HepG2 (cell line): Measurements from ENCODE around the gene SLC6A4. TPM values are rescaled to one million over a fixed set of nuclear protein-coding genes. Genes with fewer than 3 reads are reported as not detected.
A peak's percentile ranks its signal among the peaks of the same experiment; 100 is the strongest.
"Not testable (repeated sequence)": the region's sequence is repeated elsewhere in the genome, so short reads cannot be mapped to it uniquely, and the experiment has no call there.

Experiments used
- ATAC-seq: fragments of 200-7000 bp; cut with Tn5 transposase; 3 replicates; pipeline ENCODE4 v1.9.1; 2020; ENCODE audit warnings: mild to moderate bottlenecking, moderate library complexity
- BruUV-seq: library from RNA; stranded (reverse); fragments of 400-500 nt; replicated peaks from 2 replicates; lab custom pipeline; 2021; lab: Mats Ljungman, UMichigan
- CTCF ChIA-PET: fragments of 300-600 bp; formaldehyde crosslinking; extraction: SDS; loops from one replicate; lab custom pipeline; 2021; ENCODE audit warnings: low total read pairs, inconsistent platforms, low intra/inter-chr PET ratio; lab: Yijun Ruan, JAX
- POLR2A ChIA-PET: fragments of 350-600 bp; sonication (Branson Sonifier 250); formaldehyde crosslinking; loops from one replicate; lab custom pipeline; 2020; ENCODE audit warnings: antibody characterized with exemption, inconsistent platforms; lab: Yijun Ruan, JAX
- DNase-seq: peaks from one replicate; pipeline ENCODE4 v3.0.0-alpha.2; 2015; ENCODE audit warnings: low spot score
- FAIRE-seq: peaks from 3 replicates; lab custom pipeline; 2011; peaks lifted over from hg19 to GRCh38; lab: Jason Lieb, UNC
- H2AFZ ChIP-seq: one replicate; pipeline ENCODE4 v1.6.1; 2011; ENCODE audit warnings: low read length, inconsistent platforms
- H3K27ac ChIP-seq: fragments of 300-600 bp; 3 replicates; pipeline ENCODE4 v1.8.0; 2011; ENCODE audit warnings: mixed run types, mild to moderate bottlenecking, mixed read lengths, low read length, inconsistent platforms; ENCODE audit not compliant: insufficient read depth; ENCODE audit errors: extremely low read length
- H3K27me3 ChIP-seq, 2 experiments: fragments of 200-600 bp in 1 of 2; 2 replicates in 1 of 2; 3 replicates in 1 of 2; pipeline versions ENCODE4 v1.6.0 to v1.8.0; 2011; ENCODE audit warnings: low read length in 2 of 2, mild to moderate bottlenecking in 2 of 2, moderate library complexity in 2 of 2, inconsistent platforms in 1 of 2; ENCODE audit not compliant: insufficient read depth in 2 of 2, control insufficient read depth in 1 of 2
- H3K36me3 ChIP-seq, 2 experiments: fragments of 200-600 bp in 1 of 2; replicated peaks in 1 of 2; 2 replicates in 1 of 2; 3 replicates in 1 of 2; pipeline versions ENCODE4 v1.5.1 to v1.8.0; 2011; ENCODE audit warnings: low read length in 2 of 2, inconsistent platforms in 1 of 2; ENCODE audit not compliant: insufficient read depth in 2 of 2, control insufficient read depth in 1 of 2
- H3K4me1 ChIP-seq: 2 replicates; pipeline ENCODE4 v1.5.1; 2012; ENCODE audit warnings: low read length, inconsistent platforms; ENCODE audit not compliant: insufficient read depth
- H3K4me2 ChIP-seq: 2 replicates; pipeline ENCODE4 v1.6.0; 2011; ENCODE audit warnings: low read depth, low read length, inconsistent platforms
- H3K4me3 ChIP-seq, 3 experiments: fragments of 200-600 bp in 1 of 3; sonication (generic), shearing (Covaris generic) in 1 of 3; replicated peaks in 1 of 3; 2 replicates each; pipeline ENCODE4 v1.5.1; 2011 to 2016; ENCODE audit warnings: low read length in 3 of 3, inconsistent platforms in 2 of 3, low read depth in 2 of 3, mild to moderate bottlenecking in 2 of 3, control low read depth in 1 of 3, mixed read lengths in 1 of 3; ENCODE audit not compliant: insufficient read depth in 1 of 3
- H3K79me2 ChIP-seq: one replicate; pipeline ENCODE4 v1.6.1; 2011; ENCODE audit warnings: low read length, inconsistent platforms; ENCODE audit not compliant: insufficient read depth
- H3K9ac ChIP-seq: 2 replicates; pipeline ENCODE4 v1.6.0; 2011; ENCODE audit warnings: mild to moderate bottlenecking, low read depth, low read length, inconsistent platforms; ENCODE audit not compliant: insufficient read depth
- H3K9me3 ChIP-seq: 2 replicates; pipeline ENCODE4 v1.5.1; 2012; ENCODE audit warnings: mild to moderate bottlenecking, low read length
- H4K20me1 ChIP-seq: 2 replicates; pipeline ENCODE4 v1.6.0; 2011; ENCODE audit warnings: inconsistent platforms, mild to moderate bottlenecking, low read length, moderate library complexity; ENCODE audit not compliant: insufficient read depth
- HNRNPL ChIP-seq: fragments of 200-400 bp; formaldehyde crosslinking; IDR thresholded peaks from 2 replicates; pipeline ENCODE4 v1.6.1; 2017; ENCODE audit warnings: mild to moderate bottlenecking, low read depth, low read length
- SETDB1 ChIP-seq: sonication (generic); formaldehyde crosslinking; IDR thresholded peaks from 2 replicates; pipeline ENCODE4 v1.5.1; 2020; ENCODE audit warnings: missing genetic modification reagents, mild to moderate bottlenecking, borderline replicate concordance
- ZFP62 ChIP-seq: sonication (generic); formaldehyde crosslinking; IDR thresholded peaks from 2 replicates; pipeline ENCODE4 v1.4.0; 2020; ENCODE audit warnings: missing genetic modification reagents
- ZFYVE20 ChIP-seq: sonication (generic); formaldehyde crosslinking; IDR thresholded peaks from 2 replicates; pipeline ENCODE4 v1.8.0; 2023; ENCODE audit warnings: low read depth, mild to moderate bottlenecking, moderate library complexity, missing genetic modification reagents, borderline replicate concordance
- ZNF282 ChIP-seq: fragments of 450-650 bp; IDR thresholded peaks from 2 replicates; pipeline ENCODE4 v1.6.1; 2018; ENCODE audit not compliant: partially characterized antibody
- ZNF33B ChIP-seq: sonication (generic); formaldehyde crosslinking; IDR thresholded peaks from 2 replicates; pipeline ENCODE4 v1.5.1; 2020; ENCODE audit warnings: mild to moderate bottlenecking, missing genetic modification reagents
- ZNF446 ChIP-seq: sonication (generic); formaldehyde crosslinking; IDR thresholded peaks from 2 replicates; pipeline ENCODE4 v1.5.0; 2020; ENCODE audit warnings: mild to moderate bottlenecking, missing genetic modification reagents
- ZNF616 ChIP-seq: sonication (generic); formaldehyde crosslinking; IDR thresholded peaks from 2 replicates; pipeline ENCODE4 v1.5.0; 2020; ENCODE audit warnings: low read depth, mild to moderate bottlenecking, missing genetic modification reagents
- ZNF768 ChIP-seq: sonication (generic); formaldehyde crosslinking; IDR thresholded peaks from 2 replicates; pipeline ENCODE4 v1.4.0; 2020; ENCODE audit warnings: missing genetic modification reagents
- ZNF775 ChIP-seq: sonication (generic); formaldehyde crosslinking; IDR thresholded peaks from 2 replicates; pipeline ENCODE4 v1.4.0; 2020; ENCODE audit warnings: missing genetic modification reagents, mild to moderate bottlenecking, moderate library complexity, borderline replicate concordance
- WGBS: methylation state at CpG from one replicate; pipeline ENCODE4 v1.1.6; 2017; ENCODE audit warnings: low lambda C conversion rate; 5-methylcytosine and 5-hydroxymethylcytosine counted together
- in situ Hi-C: cut with HindIII; loops from 2 replicates; pipeline ENCODE4 v1.10.0; 2017; ENCODE audit warnings: low pct_unique_long_range_greater_than_20kb; ENCODE audit not compliant: extremely low pct_ligation_motif_present
- intact Hi-C: fragments of 100-400 bp; cut with micrococcal nuclease; formaldehyde crosslinking; loops from one replicate; pipeline ENCODE4 v1.10.0; 2022; ENCODE audit not compliant: unreplicated experiment
- polyA plus RNA-seq, 8 experiments: library from polyadenylated mRNA; depleted of rRNA in 3 of 8; stranded (reverse) in 7 of 8; unstranded in 1 of 8; fragments of >200 nt; fragmentation: Illumina TruSeq in 4 of 8; extraction: Trizol in 4 of 8; gene quantifications; 2 replicates each; pipeline versions ENCODE4 v1.2.1 to v1.2.3, GENCODE V29; 2011 to 2016; ENCODE audit warnings: low read depth in 4 of 8, missing spikeins in 1 of 8, mixed read lengths in 1 of 8; ENCODE audit not compliant: insufficient read depth in 1 of 8
- total RNA-seq, 5 experiments: library from RNA; depleted of rRNA; stranded (reverse); fragments of >200 nt; fragmentation: Illumina TruSeq; extraction: Trizol; gene quantifications; 2 replicates each; pipeline ENCODE4 v1.2.3, GENCODE V29; 2016; ENCODE audit warnings: low read depth in 1 of 5
- TF ChIP-seq, protein P1 (sequence below): sonication (generic); formaldehyde crosslinking; conservative IDR thresholded peaks from 2 replicates; pipeline ENCODE4 v1.4.0; 2020; ENCODE audit warnings: missing genetic modification reagents
- TF ChIP-seq, protein P2 (sequence below): IDR thresholded peaks from 2 replicates; pipeline ENCODE4 v1.6.1; 2012; ENCODE audit warnings: inconsistent platforms

SLC6A4 gene
- total and polyA plus RNA-seq, 2 of the 13 experiments (the other 11 are each of a cell fraction or from before 2014, with no cell fraction given): 7.6 to 20.3 TPM

DNA sequence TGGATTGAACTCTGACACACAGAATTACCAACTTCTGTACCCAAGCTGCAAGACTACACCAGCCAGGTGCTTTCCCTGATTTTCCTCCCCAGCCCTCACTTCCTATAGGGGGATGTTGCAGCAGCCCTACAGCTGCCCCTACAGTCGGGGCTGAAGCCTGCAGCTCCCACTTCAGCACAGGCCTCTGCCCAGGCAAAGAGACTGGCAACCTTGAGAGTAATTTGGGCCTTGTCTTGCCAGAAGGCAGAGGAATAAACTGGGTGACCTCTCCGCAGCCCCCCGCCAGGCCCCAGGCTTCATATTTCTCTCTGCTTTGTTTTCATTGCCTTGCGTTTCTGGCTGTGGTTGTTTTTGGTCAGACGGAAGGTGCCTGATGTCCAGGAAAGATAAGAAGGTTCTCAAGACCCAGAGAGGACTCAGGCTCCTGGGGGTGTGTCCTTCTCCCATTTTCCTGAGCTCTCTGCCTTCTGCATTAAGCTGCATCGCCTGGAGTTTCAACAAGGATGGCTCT is 32.0 kb downstream of the SLC6A4 start:
- Histone ChIP-seq H3K9me3 (no peaks in the 10 kb centered on the region), H3K27me3 (no peaks in the 10 kb centered on the region), H3K4me3 (no peak overlapping the region), H3K9ac (no peak overlapping the region), H3K36me3 (no peaks in the 10 kb centered on the region; a peak in 1 of 5 replicates), H3K27ac (no peak overlapping the region), H3K79me2 (no peaks in the 10 kb centered on the region), H3K4me1 (no peaks in the 10 kb centered on the region), H4K20me1 (no peaks in the 10 kb centered on the region), H2AFZ (no peak overlapping the region), H3K4me2 (no peak overlapping the region)
- 94% methylated on average over 5 of the region's 6 CpGs for WGBS
- TF ChIP-seq ZNF282 (no peak), ZFYVE20 (CRISPR knock-in tag) (no peak), ZNF446 (CRISPR knock-in tag) (no peak), ZNF616 (CRISPR knock-in tag) (no peak), ZNF768 (CRISPR knock-in tag) (no peak), ZNF33B (no peak), HNRNPL (no peak), ZNF775 (no peak), SETDB1 (CRISPR knock-in tag) (no peak), ZFP62 (CRISPR knock-in tag) (no peak)
- TF ChIP-seq, protein P1, sequence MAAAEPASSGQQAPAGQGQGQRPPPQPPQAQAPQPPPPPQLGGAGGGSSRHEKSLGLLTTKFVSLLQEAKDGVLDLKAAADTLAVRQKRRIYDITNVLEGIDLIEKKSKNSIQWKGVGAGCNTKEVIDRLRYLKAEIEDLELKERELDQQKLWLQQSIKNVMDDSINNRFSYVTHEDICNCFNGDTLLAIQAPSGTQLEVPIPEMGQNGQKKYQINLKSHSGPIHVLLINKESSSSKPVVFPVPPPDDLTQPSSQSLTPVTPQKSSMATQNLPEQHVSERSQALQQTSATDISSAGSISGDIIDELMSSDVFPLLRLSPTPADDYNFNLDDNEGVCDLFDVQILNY: no peak
- TF ChIP-seq, protein P2, sequence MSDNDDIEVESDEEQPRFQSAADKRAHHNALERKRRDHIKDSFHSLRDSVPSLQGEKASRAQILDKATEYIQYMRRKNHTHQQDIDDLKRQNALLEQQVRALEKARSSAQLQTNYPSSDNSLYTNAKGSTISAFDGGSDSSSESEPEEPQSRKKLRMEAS: no peak
- FAIRE-seq: no peak
- ChIA-PET CTCF (no interaction called here), POLR2A (interaction anchor here (1.7 kb wide), 1 partner anchor 19 kb away, joined by 5 read pairs; no protein-coding TSS in a partner anchor)
- no TSS peak for BruUV-seq
- DNase-seq: no peak
- ATAC-seq: peak; percentile 49
- intact Hi-C loops (no loop called here), in situ Hi-C loops (no loop called here)

DNA sequence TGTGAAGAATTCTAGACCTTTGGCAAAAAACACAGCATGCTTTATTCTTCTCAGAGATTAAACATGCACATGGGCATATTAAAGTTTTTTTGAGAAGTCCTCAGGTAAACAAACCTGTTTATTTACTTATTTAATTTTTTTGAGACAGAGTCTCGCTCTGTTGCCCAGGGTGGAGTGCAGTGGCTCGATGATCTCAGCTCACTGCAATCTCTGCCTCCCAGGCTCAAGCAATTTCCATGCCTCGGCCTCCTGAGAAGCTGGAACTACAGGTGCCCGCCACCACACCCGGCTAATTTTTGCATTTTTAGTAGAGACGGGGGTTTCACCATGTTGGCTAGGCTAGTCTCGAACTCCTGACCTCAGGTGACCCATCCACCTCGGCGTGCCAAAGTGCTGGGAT is 34.8 kb downstream of the SLC6A4 start:
- H3K9me3 ChIP-seq, H2AFZ ChIP-seq, H3K36me3 ChIP-seq, H3K4me1 ChIP-seq, in situ Hi-C loops, H3K4me3 ChIP-seq, H3K4me2 ChIP-seq, H3K27ac ChIP-seq, BruUV-seq, ATAC-seq, DNase-seq, POLR2A ChIA-PET, intact Hi-C loops, H3K27me3 ChIP-seq, H4K20me1 ChIP-seq, CTCF ChIA-PET, FAIRE-seq, H3K9ac ChIP-seq, H3K79me2 ChIP-seq: not testable (repeated sequence)
- WGBS: 92% methylated on average over 8 of the region's 9 CpGs
